Sigmoid colon (tissue), 4 donors: Measurements from ENCODE around the gene ASTL.
A peak's percentile ranks its signal among the peaks of the same experiment; 100 is the strongest.

Experiments used
- EP300 ChIP-seq, 4 donors: sonication (generic); formaldehyde crosslinking; IDR thresholded peaks; one replicate each; pipeline ENCODE4 v1.6.1; 2017; ENCODE audit warnings: antibody characterized with exemption in 4 of 4
- POLR2AphosphoS5 ChIP-seq, 4 donors: sonication (generic); formaldehyde crosslinking; IDR thresholded peaks; one replicate each; pipeline ENCODE4 v1.6.1; 2017; ENCODE audit warnings: antibody characterized with exemption in 4 of 4
- TF ChIP-seq, protein P1 (sequence below), 4 experiments: fragments of 450-650 bp in 3 of 4; fragments of 200-600 bp in 1 of 4; IDR thresholded peaks; one replicate each; pipeline ENCODE4 v1.5.1; 2016 to 2019; ENCODE audit warnings: antibody characterized with exemption in 4 of 4, mild to moderate bottlenecking in 3 of 4, moderate library complexity in 2 of 4

DNA sequence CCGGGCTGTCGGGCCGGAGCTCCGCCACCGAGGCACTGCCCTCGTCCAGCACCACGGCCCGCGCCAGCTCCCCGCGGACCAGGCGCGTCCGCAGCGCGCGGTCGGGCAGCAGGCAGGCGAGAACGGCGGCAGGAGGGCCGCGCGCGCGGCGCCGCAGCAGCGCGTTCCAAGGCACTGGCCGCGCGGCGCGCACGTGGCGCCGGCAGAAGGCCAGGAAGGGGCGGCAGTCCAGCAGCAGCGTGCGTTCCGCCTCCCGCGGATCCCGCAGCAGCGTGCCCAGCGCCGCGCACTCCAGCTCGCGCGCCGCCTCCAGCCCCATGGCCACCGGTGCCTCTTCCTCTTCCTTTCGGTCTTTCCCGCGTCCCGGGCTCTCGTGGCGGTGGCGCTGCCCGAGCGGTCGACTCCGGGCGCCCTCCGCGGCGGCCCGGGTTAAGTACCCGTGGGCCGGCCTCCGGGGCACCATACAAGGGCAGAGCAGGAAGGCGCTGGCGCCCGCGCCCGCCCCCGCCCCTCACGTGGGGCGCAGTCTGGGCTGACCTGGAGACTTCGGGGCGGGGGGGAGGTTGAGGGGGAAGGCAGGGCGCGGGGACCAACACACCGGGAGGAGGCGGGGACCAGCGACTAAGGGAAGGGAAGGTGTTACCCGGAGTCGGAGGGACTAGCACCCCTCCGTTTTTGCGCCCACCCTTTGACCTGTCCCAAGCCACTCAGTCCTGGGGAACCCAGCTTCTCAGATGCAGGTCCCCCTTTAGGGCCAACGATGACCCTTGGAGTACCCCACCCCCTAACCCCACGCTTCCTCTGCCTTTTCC is 6.9 kb upstream of the ASTL start, which contains the start of gene DUSP2:
- TF ChIP-seq, protein P1, sequence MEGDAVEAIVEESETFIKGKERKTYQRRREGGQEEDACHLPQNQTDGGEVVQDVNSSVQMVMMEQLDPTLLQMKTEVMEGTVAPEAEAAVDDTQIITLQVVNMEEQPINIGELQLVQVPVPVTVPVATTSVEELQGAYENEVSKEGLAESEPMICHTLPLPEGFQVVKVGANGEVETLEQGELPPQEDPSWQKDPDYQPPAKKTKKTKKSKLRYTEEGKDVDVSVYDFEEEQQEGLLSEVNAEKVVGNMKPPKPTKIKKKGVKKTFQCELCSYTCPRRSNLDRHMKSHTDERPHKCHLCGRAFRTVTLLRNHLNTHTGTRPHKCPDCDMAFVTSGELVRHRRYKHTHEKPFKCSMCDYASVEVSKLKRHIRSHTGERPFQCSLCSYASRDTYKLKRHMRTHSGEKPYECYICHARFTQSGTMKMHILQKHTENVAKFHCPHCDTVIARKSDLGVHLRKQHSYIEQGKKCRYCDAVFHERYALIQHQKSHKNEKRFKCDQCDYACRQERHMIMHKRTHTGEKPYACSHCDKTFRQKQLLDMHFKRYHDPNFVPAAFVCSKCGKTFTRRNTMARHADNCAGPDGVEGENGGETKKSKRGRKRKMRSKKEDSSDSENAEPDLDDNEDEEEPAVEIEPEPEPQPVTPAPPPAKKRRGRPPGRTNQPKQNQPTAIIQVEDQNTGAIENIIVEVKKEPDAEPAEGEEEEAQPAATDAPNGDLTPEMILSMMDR (IDR thresholded peaks at IDR 0.05): no peak
- peak in 3 of 4 donors; percentile 39 to 44 (median 41) for TF ChIP-seq POLR2AphosphoS5 (IDR thresholded peaks at IDR 0.05)
- TF ChIP-seq EP300 (IDR thresholded peaks at IDR 0.05): no peak
